Measurements from ENCODE around the gene NPAS2. TPM values are rescaled to one million over a fixed set of nuclear protein-coding genes. Genes with fewer than 3 reads are reported as not detected.
A peak's percentile ranks its signal among the peaks of the same experiment; 100 is the strongest.

Gene NPAS2
- total RNA-seq, 1 donor from 2014 or later: 5.5 TPM

DNA sequence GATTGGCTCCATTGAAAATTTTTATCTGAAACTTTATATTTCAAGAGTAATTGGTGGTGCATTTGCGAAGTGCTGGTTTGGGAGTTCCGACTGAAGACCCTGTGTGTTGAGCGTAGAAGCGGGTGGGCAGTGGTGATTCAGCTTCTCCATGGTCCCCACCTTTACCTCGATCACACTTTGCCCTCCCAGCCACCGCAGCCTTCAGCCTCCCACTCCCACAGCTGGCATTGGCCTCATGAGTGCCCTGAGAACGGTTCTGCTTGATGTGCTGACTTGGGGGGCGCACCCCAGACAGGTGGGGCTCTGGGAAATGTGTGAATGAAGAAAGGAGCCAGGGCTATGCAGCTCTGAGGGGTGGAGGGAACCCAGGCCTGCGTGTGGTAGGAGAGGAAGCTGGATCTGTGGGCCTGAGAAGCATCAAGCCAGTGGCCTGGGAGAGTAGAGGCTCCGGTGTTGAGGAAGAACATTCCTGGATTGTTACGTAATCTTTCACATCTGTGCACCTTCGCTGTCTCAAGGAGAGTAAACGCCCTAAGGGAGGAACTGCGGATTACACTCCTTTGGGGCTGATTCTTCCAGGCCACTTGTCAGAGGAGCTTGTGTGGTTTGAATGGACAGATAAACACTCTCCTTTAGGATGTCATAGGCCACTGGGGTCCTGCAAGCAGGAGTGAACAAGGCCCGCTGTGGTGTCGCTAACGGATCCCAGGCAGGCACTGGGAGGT lies 83.8 kb downstream of the NPAS2 start:
- no peak for FAIRE-seq
- Histone ChIP-seq H3K4me1 (ENCODE audit: insufficient read depth, low read length) (peaks cover 20% of the 10 kb centered on the region), H2AFZ (ENCODE audit: low read depth, low read length) (no peak overlapping the region), H3K9me3 (ENCODE audit: insufficient read depth, low read depth, low read length) (no peaks in the 10 kb centered on the region), H3K9ac (ENCODE audit: low read length) (peak overlapping the region; percentile 47), H3K4me2 (ENCODE audit: low read length) (peak overlapping the region; percentile 57), H4K20me1 (ENCODE audit: insufficient read depth, low read length) (no peaks in the 10 kb centered on the region), H3K36me3 (ENCODE audit: insufficient read depth, low read length) (no peaks in the 10 kb centered on the region), H3K27me3 (ENCODE audit: insufficient read depth, low read length) (no peaks in the 10 kb centered on the region), H3K4me3 (ENCODE audit: insufficient read depth, low read depth, low read length) (no peak overlapping the region), H3K27ac (ENCODE audit: low read depth, low read length) (peak overlapping the region; percentile 64), H3K79me2 (ENCODE audit: insufficient read depth, low read length) (no peaks in the 10 kb centered on the region)
- Mint-ChIP-seq H3K4me3 (ENCODE audit: unreplicated experiment) (no peak overlapping the region), H3K27me3 (ENCODE audit: low read depth, unreplicated experiment) (peaks cover 4% of the 10 kb centered on the region), H3K4me1 (ENCODE audit: low read depth, unreplicated experiment) (peaks cover 27% of the 10 kb centered on the region), H3K27ac (ENCODE audit: unreplicated experiment) (peak overlapping the region; percentile 81), H3K36me3 (ENCODE audit: low read depth, unreplicated experiment) (no peaks in the 10 kb centered on the region), H3K9me3 (ENCODE audit: unreplicated experiment) (no peaks in the 10 kb centered on the region)
- no peak for TF ChIP-seq CTCF (IDR thresholded peaks at IDR 0.05; ENCODE audit: insufficient read depth, low read depth, low read length)
- TF ChIP-seq EZH2 (IDR thresholded peaks at IDR 0.05; ENCODE audit: insufficient read depth, low read length): no peak
- DNase-seq (ENCODE audit: low read depth): peak; percentile 59

DNA sequence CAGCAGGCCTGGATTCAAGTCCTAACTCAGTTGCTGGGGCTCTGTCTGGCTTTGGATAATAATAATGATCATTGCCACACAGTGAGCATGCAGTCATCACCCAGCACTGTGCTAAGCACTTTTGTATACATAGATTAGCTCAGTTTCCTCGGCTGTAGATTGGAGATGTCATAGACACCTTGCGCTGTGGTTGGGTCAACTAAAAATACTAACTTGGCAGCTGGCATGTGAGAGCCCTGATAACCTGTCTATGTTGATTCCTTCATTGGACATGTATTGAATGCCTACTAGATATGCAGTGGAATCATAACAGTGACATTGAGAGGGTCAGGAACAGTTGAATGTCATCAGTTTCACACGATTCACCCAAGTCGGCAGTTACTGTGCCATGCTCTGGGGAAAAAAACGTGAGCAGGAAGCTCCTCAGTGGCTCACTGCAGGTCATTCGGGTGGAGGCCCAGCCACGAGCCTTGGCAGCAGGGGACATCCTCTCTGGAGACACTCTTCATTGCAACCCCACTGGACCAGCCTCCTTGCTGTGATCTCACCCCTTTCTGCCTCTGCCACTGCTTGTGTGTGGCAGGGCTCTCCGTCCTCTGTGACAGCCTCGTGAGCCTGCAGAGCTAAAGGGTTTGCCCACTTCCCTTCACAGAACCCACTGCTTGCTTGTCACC lies 85.3 kb downstream of the NPAS2 start:
- Histone ChIP-seq H3K36me3 (ENCODE audit: insufficient read depth, low read length) (no peaks in the 10 kb centered on the region), H3K9ac (ENCODE audit: low read length) (no peak overlapping the region), H3K27me3 (ENCODE audit: insufficient read depth, low read length) (no peaks in the 10 kb centered on the region), H3K9me3 (ENCODE audit: insufficient read depth, low read depth, low read length) (no peaks in the 10 kb centered on the region), H3K4me3 (ENCODE audit: insufficient read depth, low read depth, low read length) (no peak overlapping the region), H2AFZ (ENCODE audit: low read depth, low read length) (no peak overlapping the region), H3K79me2 (ENCODE audit: insufficient read depth, low read length) (no peaks in the 10 kb centered on the region), H3K4me2 (ENCODE audit: low read length) (no peak overlapping the region), H3K27ac (ENCODE audit: low read depth, low read length) (no peak overlapping the region), H3K4me1 (ENCODE audit: insufficient read depth, low read length) (peaks cover 20% of the 10 kb centered on the region), H4K20me1 (ENCODE audit: insufficient read depth, low read length) (no peaks in the 10 kb centered on the region)
- H3K4me1 Mint-ChIP-seq (ENCODE audit: low read depth, unreplicated experiment): peaks cover 27% of the 10 kb centered on the region
- H3K27ac Mint-ChIP-seq (ENCODE audit: unreplicated experiment): no peak overlapping the region
- FAIRE-seq: no peak
- no peak for TF ChIP-seq CTCF (IDR thresholded peaks at IDR 0.05; ENCODE audit: insufficient read depth, low read depth, low read length)
- no peak for TF ChIP-seq EZH2 (IDR thresholded peaks at IDR 0.05; ENCODE audit: insufficient read depth, low read length)
- H3K4me3 Mint-ChIP-seq (ENCODE audit: unreplicated experiment): no peak overlapping the region
- DNase-seq (ENCODE audit: low read depth): no peak
- H3K27me3 Mint-ChIP-seq (ENCODE audit: low read depth, unreplicated experiment): peaks cover 5% of the 10 kb centered on the region
- H3K9me3 Mint-ChIP-seq (ENCODE audit: unreplicated experiment): no peaks in the 10 kb centered on the region
- peaks cover 2% of the 10 kb centered on the region for H3K36me3 Mint-ChIP-seq (ENCODE audit: low read depth, unreplicated experiment)

- Histone ChIP-seq H3K4me1 (ENCODE audit: insufficient read depth, low read length) (peaks cover 20% of the 10 kb centered on the region), H3K36me3 (ENCODE audit: insufficient read depth, low read length) (no peaks in the 10 kb centered on the region), H3K9me3 (ENCODE audit: insufficient read depth, low read depth, low read length) (no peaks in the 10 kb centered on the region), H3K4me2 (ENCODE audit: low read length) (no peak overlapping the region), H3K4me3 (ENCODE audit: insufficient read depth, low read depth, low read length) (no peak overlapping the region), H4K20me1 (ENCODE audit: insufficient read depth, low read length) (no peaks in the 10 kb centered on the region), H2AFZ (ENCODE audit: low read depth, low read length) (no peak overlapping the region), H3K27me3 (ENCODE audit: insufficient read depth, low read length) (no peaks in the 10 kb centered on the region), H3K79me2 (ENCODE audit: insufficient read depth, low read length) (no peaks in the 10 kb centered on the region), H3K27ac (ENCODE audit: low read depth, low read length) (no peak overlapping the region), H3K9ac (ENCODE audit: low read length) (no peak overlapping the region)
- H3K27me3 Mint-ChIP-seq (ENCODE audit: low read depth, unreplicated experiment): peaks cover 3% of the 10 kb centered on the region
- no peak overlapping the region for H3K4me3 Mint-ChIP-seq (ENCODE audit: unreplicated experiment)
- DNase-seq (ENCODE audit: low read depth): no peak
- FAIRE-seq: no peak
- H3K36me3 Mint-ChIP-seq (ENCODE audit: low read depth, unreplicated experiment): peaks cover 2% of the 10 kb centered on the region
- no peak overlapping the region for H3K27ac Mint-ChIP-seq (ENCODE audit: unreplicated experiment)
- no peak for TF ChIP-seq EZH2 (IDR thresholded peaks at IDR 0.05; ENCODE audit: insufficient read depth, low read length)
- no peak for TF ChIP-seq CTCF (IDR thresholded peaks at IDR 0.05; ENCODE audit: insufficient read depth, low read depth, low read length)
- H3K9me3 Mint-ChIP-seq (ENCODE audit: unreplicated experiment): no peaks in the 10 kb centered on the region
- H3K4me1 Mint-ChIP-seq (ENCODE audit: low read depth, unreplicated experiment): peaks cover 27% of the 10 kb centered on the region
These were observed 86.2 kb downstream of the NPAS2 start for GRCh38 chr2:100906131-100906530.

Measured in astrocyte (in vitro differentiated cells and primary cell).